Suppressor macrophage treated with lipopolysaccharide for 1 hour (primary cell): ENCODE results near the gene ECM2.
A peak's percentile ranks its signal among the peaks of the same experiment; 100 is the strongest.

Experiments used
- DNase-seq, 3 donors: peaks; one replicate each; pipeline ENCODE4 v3.0.0-alpha.2; 2020 to 2022

ECM2 gene

DNA sequence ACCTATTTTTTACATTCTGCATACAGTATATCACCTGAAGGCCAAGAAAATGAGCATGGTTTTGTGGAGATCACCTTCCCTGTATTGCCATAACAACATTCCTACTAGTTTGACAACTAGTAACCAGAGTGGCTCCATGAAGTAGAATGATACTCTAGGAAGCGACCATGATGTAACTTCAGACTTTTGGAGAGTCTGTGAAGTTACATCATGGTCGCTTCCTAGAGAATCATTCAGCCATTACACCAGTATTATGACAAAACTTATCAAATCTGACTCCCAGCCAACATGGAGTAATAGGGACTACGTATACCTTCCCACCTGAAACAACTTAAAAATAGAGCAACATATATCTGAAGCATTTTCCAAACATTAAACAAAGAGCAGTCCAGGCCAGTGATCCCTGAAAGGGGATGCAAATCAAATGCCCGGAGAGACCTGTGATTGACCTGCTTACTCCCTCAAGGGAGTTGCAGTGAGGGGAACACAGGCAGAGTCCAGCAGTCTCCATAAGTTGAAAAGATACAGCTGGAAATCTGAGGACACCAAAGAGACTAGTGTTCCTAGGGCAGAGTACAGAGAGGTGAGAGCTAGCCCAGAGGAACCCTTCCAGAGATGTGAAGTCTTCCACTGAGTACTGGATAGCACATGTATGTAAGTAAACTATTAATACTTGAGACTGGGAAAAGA is 7.8 kb downstream of the ECM2 start:
- DNase-seq = no peak

DNA sequence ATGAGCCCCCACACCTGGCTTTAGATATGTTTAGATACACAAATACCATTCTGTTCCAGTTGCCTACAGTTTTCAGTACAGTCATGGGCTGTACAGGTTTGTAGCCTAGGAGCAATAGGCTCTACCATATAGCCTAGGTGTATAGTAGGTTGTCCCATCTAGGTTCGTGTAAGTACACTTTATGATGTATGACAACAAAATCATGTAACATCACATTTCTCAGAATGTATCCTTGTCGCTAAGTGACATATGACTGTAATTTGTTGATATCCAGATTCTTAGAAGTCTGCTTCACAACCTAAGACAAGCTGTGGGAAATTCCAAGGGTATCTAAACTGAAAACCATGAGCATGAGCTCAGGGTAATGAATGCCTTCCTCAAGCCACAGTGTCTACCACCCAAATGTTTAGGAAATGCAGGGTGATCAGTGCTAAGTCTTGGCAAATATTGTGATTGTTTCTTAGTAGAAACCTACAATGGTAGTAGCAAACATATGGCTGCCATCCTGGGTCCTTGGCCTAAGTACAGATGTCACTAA is 8.4 kb downstream of the ECM2 start:
- no peak for DNase-seq

DNA sequence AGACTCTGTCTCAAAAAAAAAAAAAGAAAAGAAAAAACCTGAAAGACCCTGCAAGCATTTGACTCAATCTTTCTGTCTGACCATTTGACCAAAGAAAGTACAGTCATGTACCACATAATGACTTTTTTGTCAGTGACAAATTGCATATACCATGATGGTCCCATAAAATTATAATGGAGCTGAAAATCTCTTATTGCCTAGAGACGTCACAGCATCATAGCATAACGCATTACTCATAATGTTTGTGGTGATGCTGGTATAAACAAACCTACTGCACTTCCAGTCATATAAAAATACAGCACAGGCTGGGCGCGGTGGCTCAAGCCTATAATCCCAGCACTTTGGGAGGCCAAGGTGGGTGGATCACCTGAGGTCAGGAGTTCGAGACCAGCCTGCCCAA is 10.5 kb downstream of the ECM2 start:
- DNase-seq = no peak

DNA sequence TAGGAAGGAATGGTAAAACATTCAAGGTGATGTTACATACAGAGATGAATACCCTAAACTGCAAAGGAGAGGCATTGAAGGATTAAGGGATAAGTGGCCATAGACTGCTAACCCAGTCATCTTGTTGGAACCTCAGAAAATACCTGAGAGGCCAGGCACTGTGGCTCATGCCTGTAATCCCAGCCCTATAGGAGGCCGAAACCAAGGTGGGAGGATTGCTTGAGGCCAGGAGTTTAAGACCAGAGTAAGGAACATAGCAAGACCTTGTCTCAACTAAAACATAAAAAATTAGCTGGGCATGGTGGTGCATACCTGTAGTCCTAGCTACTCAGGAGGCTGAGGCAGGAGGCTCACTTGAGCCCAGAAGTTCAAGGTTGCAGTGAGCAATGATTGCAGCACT is 10.9 kb downstream of the ECM2 start:
- DNase-seq = no peak

DNA sequence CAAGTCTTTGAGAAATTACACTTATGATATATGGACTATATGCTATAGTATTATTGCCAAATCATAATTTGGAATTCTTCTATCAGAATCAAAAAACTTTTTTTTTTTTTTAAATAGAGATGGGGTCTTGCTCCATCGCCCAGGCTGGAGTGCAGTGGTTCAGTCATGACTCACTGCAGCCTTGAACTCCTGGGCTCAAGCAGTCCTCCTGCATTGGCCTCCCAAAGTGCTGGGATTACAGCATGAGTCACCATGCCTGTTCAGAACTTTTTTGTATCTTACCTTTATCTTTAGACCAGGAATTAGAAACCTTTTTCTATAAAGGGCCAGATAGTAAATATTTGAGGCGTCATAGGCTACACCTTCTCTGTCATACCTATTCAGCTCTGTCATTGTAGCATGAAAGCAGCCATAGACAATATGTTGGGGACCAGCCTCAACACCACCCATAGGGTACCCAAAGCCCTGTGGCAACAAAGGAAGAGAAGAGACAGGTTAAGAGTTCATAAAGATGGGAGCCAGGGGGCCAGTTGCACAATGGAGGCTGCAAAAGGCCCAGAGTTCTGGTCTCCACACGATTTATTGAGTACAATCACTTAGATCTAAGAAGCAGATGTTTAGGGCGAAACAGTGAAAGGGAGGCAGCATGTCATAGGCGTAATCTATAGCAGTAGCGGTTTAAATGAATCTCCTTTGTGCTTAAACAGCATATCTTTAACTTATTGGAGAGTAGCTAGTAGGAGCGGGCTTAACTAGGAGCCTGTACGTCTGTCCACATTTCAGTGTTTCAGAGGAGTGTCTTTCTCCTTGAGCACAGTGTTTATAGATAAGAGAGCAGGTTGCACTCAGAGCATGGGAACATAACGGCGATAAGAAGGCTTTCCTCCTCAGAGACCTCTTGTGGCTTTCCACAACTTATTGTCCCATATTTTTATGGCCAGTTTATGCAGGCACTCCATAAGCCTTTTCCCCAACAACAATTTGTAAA is 12.5 kb downstream of the ECM2 start:
- no peak for DNase-seq

DNA sequence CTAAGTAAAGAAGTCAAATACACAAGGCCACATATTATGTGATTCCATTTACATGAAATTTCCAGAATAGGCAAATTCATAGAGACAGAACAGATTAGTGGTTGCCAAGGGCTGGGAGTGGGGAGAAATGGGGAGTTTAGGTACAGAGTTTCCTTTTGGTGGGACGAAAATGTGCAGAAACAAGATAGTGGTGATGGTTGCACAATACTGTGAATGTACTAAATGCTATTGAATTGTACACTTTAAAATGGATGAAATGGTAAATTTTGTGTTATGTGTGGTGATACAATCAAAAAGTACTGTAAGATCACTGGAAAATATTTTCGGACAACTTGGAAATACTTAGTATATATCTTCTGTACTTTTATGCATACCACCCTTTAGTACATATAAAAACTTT is 15.0 kb downstream of the ECM2 start:
- no peak for DNase-seq

DNA sequence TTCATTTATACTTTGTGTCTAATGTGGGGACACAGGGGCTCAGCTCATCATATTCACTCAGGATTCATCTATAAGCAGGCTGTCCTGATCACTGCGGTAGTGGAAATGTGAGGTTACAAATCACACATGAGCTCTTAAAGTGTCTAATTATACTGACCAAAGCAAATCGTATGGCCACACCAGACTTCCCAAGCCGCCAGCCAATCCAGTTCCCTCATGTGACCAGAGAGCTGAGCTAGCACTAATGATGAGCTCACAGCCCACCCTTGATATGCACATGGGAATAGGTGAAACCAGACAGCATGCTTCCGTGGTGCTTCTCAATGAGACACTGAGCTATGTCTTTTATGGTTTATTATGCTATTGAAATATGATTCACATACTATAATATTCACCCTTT is 17.6 kb downstream of the ECM2 start:
- DNase-seq = no peak

DNA sequence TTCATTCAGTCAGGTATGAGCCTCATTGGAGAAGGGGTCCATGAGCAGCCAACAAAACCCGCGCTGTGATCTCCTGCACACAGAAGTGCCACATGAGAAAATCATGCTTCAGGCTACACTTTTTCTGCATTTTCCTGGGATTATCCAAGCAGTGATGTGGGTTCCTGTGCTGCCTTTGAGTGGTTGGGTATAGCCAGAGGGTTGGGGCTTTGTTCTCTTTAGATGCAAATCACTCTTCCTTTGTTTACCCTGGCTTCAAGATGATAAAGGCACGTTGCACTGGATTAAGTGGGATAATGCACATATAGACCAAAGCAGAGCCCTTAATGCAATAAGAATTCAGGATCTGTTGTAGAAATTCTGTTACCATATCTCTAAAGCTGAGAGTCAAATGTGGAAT is 18.7 kb downstream of the ECM2 start:
- no peak for DNase-seq

DNA sequence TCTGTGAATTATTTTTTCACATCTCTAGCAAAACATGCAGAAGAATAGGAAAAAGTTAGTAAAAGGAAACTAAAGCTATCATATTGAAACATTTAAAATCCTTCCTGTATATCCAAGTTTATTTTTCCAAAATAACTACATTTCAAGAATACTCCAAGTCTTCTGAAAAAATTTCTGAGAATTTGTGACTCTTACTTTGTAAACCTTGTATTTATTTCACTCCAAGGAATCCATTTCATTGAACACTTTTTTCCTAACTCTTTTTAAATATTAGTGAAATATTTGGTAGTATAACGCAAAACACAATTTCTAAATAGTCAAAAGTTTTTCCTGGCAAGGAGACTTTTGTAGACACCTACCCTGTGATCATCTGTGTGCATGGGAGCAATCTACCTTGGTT is 19.3 kb downstream of the ECM2 start:
- DNase-seq = no peak

DNA sequence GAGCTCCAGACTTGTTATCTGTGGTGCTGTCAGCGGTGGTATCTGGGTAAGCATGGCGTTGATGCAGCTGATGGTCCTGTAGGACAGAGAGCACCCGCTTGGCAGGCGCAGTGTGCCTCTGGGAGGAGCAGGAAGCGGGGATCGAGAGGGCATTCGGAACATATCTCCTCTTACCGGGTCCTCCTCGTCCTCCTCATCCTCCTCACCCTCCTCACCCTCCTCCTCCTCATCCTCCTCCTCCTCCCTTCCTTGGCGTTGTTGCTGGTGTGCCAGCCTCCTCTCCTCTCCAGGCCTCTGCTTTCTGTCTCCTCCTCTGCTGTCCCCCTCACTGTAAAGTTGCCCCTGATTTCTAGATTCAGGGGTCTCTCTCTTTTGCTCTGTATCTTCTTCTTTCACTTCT is 21.2 kb downstream of the ECM2 start:
- DNase-seq = no peak

DNA sequence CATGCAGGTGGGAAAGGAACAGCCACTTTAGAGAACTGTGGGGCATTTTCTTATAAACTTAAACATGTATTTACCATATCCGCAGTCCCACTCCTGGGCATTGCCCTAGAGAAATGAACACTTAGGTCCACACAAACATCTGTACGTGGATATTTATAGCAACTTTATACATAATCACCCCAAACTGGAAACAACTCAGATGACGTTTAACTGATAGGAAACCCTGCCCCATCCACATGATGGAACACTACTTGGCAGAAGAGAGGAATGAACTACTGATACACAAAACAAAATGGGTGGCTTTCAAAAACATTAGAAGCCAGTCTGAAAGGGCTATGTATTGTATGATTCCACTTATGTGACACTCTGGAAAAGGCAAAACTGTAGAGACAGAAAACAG is 22.4 kb downstream of the ECM2 start:
- no peak for DNase-seq

DNA sequence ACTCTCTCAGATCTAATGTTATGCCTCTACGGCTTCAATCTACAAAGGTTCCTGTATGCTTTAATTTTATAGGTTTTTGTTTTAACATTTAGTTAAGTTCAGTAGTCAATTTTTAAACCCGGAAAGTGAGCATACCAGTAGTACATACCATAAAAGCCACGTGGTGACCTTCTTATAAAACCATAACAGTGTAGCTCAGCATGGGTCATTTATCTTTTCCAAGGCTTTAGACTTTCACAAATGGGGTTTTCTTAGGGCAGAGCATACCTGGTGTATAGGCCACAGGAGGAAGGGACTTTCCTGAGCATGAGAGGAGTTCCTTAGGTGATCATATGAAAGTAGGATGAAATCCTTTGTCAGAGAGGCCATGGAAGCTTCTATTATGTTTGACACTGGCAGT is 23.2 kb downstream of the ECM2 start:
- no peak for DNase-seq

DNA sequence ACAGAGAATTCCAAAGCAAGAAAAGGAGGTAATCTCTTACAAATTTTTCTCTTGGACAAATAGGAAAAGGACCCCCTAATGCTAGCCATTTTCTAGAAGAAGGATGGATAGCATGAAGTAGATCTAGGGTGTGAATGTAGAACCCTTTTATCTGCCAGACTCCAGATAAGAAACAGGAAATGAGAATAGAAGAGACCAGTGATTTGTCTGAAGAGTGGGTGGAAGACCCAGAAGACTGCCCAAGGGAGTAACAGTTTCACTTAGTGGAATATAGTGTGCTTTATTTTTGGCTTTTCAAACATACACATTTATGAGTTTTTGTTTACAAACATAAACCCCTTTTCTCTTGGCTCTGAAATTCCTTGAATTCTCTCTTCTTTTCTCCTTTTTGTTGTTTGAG is 25.0 kb downstream of the ECM2 start:
- DNase-seq = no peak

DNA sequence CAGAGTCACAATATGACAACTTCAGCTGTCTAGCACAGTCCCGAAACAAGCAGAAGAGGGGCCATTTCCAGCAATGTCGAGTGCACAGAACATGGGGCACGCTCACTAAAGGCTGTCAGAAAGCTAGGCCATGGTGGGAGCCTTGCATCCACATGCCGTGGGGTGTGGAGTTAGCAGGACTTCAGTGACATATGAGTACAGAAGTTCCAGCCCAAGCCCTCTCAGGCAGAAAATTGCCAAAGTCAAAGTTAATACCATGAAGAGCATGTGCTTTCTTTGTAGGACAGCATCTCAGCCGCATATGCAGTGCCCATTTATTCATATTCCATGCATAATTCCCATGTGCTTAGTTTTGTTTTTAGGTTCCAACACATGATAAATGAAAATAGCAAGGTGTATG is 26.7 kb downstream of the ECM2 start:
- no peak for DNase-seq

DNA sequence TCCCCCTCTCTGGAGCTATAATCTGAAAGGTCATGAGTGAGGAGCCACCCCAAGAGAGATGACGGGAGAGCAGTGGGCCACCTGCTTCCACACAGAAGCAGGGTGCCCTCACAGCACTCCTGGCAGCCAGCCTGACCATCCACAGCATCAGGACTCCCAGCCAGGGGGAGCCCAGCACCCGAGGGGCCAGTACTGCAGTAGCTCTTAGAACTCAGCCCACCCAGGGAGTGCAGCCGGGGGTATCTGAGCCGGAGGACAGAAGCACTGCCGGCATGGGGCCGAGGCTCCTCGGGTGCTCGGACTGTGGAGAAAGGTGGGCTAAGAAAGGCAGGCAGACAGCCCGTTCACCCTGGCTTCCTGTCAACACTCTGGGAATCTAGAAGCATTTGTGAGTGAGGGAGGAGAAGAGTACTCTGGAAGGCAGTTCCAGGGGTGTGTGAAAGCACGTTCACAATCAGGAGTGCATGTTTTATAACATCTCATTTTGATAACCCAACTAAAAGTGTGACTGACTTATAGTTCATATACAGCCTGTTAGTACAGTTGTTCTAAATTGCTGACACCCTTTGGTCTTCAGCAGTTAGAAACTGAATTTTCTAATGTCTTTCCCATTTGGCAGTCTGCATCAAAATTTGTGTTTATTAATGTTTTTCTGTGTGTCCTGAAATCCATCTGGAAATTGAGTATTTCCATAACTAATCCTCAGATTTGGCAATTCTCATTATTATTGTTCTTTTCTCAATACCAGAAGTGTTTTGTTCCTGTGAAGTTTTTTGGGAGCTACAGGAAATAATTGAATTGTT is 27.6 kb downstream of the ECM2 start:
- DNase-seq = no peak

DNA sequence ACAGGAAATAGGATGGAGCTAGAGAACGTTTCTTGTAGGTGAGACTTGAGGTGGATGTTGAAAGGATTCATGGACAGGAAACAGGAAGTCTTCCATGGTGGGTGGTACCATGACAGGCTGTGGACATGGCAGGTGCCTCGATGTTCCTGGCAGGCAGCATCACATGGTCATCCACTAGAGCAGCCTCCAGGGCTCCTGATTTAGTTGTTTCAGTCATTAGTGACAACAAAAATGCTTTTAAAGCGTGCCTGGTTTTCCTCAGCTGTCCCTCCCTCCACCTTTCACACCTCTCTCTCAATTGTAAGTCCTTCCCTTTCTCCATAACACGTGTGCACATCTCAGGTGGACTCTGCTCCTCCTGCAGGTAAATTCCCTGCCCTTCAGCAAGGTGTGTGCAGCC is 28.3 kb downstream of the ECM2 start:
- DNase-seq = no peak

DNA sequence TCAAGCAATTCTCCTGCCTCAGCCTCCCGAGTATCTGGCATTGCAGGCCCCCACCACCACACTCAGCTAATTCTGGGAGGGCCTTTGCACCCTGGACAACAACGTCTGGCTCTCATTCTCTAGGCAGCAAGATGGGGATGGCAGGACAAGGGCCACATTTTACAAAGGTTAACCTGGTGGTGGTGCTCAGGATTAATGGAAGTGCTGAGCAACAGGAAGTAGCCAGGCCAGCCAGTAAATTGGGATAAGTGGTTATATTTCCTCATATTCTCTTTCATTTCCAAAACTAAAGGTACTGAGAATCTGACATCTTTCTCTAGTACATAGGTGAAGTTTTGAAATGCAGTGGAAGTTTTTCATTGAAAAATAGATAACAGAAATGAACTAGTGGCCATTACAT is 28.8 kb downstream of the ECM2 start:
- peak in 1 of 3 donors; percentile 4 for DNase-seq

DNA sequence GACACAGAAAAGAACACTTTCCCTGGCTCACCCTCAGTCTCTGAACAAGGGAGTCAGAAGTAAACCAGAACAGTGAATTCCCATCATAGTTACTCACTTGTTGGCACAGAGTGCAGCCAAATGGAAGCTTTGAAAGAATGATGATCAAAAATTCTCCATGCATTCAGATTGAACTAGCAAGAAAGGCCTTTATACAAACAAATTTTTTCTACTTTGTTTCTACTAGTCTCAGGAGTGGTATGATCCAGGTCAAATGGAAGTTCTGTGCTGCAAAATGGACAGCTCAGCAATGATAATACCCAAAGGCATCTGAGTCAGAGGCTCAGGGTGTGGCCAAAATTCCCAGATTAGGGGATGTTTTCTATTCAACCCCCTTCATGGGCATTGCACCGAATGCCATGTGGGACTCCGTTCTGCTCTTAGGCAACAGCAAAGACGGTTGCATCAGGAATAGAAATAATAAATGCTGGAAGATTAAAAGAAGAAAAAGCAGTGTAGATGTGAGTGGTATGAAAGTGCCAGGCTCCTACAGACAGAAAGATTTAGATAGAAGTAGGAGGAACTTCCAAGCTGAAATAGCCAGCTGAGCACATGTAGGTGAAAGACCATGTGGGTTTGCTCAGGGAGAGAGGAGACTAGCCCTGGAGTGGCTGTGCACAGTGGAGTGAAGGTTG is 29.5 kb downstream of the ECM2 start:
- peak; percentile 58 to 62 (median 61) for DNase-seq

DNA sequence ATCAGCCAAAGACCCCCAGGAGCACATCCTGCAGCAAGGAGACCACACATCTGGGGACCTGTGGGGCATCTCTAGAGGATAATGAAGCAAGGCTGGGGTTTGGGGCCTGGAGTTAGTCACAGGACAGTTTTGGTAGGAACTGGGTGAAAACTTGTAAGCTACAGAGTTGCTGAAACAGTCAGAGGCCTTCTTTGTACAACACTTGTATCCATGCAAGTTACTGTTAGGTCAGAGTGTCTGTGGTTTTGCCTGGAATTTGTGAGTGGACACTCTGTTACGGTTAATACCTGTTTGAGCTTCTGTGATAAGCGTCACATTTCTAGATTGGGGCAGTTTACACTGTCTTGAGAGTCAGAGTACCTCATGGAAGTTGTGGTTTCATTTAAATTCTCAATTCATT is 30.9 kb downstream of the ECM2 start:
- DNase-seq = no peak

DNA sequence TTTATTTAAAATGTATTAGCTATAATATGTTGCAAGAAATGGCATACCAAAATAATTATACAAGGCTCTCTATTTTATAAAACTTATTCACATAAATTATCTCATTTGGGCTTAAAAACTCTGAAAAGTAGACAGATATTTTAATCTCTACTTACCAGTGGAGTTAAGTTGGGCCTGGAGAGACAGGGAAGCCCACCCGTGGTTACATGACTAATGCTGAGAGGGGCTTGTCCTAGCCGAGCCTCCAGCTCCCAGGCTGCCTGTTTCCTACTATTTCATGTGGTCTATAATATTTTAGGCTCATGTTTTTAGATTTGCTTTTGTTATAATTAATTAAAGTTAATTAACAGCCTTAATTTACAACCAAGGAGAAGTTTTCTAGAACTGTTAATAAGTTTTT is 32.6 kb downstream of the ECM2 start:
- DNase-seq = no peak

DNA sequence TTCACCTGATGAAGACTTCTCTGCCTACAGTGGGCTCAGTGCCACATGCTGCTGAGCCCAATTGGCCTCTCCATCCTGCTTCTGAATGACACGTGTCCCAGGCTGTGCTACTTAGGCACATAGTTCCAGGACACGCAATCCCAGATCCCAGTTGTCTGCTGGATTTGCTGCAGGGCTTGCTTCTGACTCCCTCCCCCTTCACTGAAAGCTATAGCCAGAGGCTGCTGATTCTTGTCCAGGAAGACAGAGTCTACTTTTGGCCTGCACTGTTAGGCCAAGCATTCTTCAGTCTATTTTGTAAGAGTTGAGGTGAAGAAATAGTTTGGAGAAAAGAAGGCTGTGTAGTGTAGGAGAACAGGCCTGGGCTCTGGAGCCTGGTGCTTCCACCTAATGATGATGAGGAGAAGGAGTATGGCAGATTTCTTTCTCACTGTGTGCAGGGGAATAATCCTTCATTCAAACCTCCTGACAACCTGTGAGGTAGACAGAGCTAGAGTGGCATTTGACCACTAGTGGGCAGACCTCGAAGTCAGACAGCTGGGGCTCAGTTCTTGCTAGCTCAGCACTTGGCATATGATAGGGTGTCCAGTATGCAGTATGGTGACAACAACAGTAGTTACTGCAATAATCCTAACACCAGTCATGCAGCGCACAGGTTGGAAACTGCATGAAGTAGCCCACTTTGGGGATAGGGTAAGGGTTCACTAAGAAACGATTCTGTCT is 34.0 kb downstream of the ECM2 start:
- DNase-seq = peak; percentile 31 to 43 (median 43)

DNA sequence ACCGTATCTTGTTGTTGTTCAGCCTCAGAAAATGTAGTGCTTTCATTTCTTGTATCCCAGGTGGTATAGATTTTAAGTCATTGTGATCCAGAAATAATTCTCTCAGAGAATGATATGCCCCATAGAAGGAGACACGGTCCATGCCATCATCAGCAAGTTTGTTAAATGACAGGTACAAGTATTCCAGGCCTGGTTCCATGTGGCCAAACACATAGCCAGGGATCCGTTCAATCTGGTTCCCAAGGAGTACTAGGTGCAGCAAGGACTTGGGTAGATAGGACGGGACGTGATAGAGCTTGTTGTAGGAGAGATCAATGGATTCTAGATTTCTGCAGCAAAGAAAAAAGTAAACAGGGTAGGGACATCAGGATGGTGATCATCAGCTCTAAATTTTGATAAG is 35.1 kb downstream of the ECM2 start:
- no peak for DNase-seq
